HG02798 (cell line): ENCODE measurements around the gene KLHL26.
"Not testable (repeated sequence)": the region's sequence is repeated elsewhere in the genome, so short reads cannot be mapped to it uniquely, and the experiment has no call there.

Experiments used
- ATAC-seq: cut with Tn5 transposase; IDR thresholded peaks from one replicate; pipeline ENCODE4 v1.9.1; 2021; ENCODE audit warnings: mild to moderate bottlenecking; ENCODE audit not compliant: unreplicated experiment, poor library complexity

Gene KLHL26

GRCh38 chr19:18636969-18637629 lies at the start of gene KLHL26:
Gene KLHL26 (plus strand): TSS chr19:18637028. CDS start chr19:18637055, 27 bp downstream.
- no peak for ATAC-seq

GRCh38 chr19:18587561-18587960 lies 49.3 kb upstream of the KLHL26 start:
- ATAC-seq: no peak

GRCh38 chr19:18587962-18588610 lies 48.7 kb upstream of the KLHL26 start:
- no peak for ATAC-seq

GRCh38 chr19:18588611-18589379 lies 48.0 kb upstream of the KLHL26 start, which contains the start of gene REX1BD:
Gene REX1BD (plus strand): TSS chr19:18588798. CDS start chr19:18588802, 4 bp downstream.
- ATAC-seq: peak; percentile 85

GRCh38 chr19:18589380-18590272 lies 47.2 kb upstream of the KLHL26 start:
- peak; percentile 20 for ATAC-seq

GRCh38 chr19:18590273-18591272 lies 46.3 kb upstream of the KLHL26 start:
- ATAC-seq: no peak

- ATAC-seq: no peak
These were observed 45.0 kb upstream of the KLHL26 start for GRCh38 chr19:18591735-18592385.

GRCh38 chr19:18592732-18593131 lies 44.1 kb upstream of the KLHL26 start:
- not testable (repeated sequence) for ATAC-seq

GRCh38 chr19:18593367-18594095 lies 43.3 kb upstream of the KLHL26 start:
- no peak for ATAC-seq

GRCh38 chr19:18594096-18594823 lies 42.6 kb upstream of the KLHL26 start:
- peak; percentile 72 for ATAC-seq

- ATAC-seq: no peak
These were observed 41.9 kb upstream of the KLHL26 start for GRCh38 chr19:18594824-18595373.

GRCh38 chr19:18595475-18595874 lies 41.4 kb upstream of the KLHL26 start:
- no peak for ATAC-seq

GRCh38 chr19:18596752-18597157 lies 40.1 kb upstream of the KLHL26 start:
- ATAC-seq: no peak

GRCh38 chr19:18597809-18598660 lies 38.8 kb upstream of the KLHL26 start:
- ATAC-seq: no peak

GRCh38 chr19:18599485-18599884 lies 37.3 kb upstream of the KLHL26 start:
- no peak for ATAC-seq
